Stimulated activated CD4-positive, alpha-beta T cell treated with anti-CD3 and anti-CD28 coated beads, TNF-alpha, amount 100 ng/mL, for 1 hour (primary cell): ENCODE results near the gene RNF38.
"Not testable (repeated sequence)": the region's sequence is repeated elsewhere in the genome, so short reads cannot be mapped to it uniquely, and the experiment has no call there.

Experiments
- DNase-seq, 3 donors: peaks; one replicate each; pipeline ENCODE4 v3.0.0-alpha.2; 2020; ENCODE audit warnings: low read depth in 3 of 3, low spot score in 1 of 3

RNF38 gene

DNA sequence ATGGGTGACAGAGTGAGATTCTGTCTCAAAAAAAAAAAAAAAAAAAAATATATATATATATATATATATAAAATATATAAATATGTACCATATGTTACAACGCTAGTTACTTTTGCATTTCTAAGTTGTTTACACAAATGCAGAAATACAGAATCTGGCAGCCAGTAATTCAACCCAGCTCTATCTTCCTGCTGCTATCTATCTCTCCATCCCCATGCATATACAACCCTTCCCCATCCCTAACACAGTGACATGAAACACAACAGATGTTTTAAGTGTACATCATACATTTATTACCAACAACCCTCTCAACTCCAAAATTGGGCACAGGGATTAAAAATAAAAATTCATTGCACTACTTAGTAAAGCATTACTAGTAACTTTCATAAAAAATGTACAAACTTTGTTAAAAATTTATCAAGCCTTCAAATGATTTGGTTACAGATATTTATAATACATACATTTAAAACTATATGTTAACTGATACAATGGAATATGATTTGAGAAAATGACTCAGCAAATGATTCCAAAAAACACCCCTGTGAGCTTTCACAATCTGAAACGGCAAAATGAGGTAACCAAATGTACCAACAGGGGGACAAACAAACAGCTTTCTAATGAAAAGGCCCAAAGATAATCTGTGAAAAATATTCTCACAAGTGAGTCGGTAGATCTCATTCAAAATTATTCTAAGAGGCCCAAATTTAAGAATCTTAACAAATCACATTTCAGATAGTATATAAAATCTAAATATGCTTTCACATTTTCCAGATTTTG lies 63.8 kb downstream of the RNF38 start:
- no peak for DNase-seq

DNA sequence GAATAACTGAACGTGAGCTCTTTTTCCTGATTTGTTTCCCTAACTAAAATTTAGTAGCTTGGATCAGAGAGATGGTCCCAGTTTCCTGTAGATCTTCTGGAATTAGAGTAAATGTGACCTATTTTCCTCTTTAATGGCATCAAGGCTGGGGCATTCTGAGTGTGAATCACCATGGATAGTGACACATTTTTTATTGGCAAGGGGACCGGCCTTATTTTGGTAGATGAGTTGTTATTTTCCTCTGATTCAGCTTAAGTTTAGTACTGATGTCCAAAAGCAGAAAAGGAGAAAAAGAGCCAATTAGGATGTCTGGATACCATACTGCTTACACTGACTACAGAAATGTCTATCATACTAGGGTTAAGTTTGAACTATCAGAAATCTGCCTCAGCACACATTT lies 68.1 kb downstream of the RNF38 start:
- DNase-seq: no peak

DNA sequence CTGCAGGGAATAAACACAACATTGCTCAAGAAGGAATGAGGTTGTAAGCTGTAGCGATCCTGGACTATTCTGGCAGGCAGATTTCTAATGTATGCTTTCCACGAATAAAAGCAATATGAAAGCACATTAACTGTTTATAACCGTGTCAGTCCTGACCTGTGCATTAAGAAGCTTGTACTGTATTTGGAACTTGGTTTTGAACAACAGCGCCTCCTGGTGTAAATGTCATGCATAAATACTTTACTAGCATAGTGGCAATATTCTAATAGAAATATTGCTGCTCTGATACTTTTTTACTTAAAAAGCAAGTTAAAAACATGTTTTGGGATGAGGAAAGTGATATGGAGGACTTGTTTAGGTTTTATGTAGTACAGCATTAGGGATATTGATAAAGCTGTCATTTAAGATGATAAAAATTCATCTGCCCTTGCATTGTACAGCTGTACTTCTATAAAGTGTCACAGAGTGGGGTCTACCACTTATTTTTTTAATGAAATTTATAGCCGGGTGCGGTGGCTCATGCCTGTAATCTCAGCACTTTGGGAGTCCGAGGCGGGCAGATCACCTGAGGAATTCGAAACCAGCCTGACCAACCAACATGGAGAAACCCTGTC lies 71.2 kb downstream of the RNF38 start:
- DNase-seq: peak in 2 of 3 donors; percentile 3 to 8

DNA sequence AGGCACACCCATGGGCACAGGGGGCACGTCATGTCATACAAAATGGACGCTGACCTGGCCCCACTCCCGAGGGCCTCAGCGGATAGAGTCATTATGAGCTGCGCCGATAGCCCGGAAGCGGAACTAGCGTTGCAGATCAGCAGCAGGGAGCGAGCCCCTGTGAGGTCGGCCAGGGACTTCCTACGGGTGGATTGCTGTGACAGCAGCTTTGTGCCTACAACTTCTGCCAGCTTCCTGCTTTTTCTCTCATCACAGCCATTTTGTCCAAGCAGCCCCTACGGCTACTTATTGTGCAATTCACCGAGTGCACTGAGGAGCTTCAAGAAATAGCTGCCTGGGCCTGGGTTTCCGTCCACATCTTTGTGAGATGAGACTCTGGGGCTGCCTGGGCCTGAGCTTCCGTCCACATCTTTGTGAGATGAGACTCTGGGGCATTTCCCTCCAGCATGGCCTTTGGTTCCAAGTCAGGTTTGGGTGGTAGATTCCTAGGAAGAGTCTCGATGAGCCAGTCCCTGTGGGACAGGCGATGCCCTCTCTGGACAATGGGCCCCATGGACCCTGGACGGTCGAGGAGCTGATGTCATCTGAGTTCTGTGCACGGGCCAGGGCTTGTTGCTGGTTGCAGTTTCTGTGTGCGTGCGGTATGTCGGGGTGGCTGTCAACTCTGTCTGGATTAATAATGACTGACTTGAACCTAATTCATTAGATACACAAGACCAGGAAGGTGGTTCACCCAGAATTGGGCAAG lies 74.8 kb downstream of the RNF38 start:
- DNase-seq: no peak

DNA sequence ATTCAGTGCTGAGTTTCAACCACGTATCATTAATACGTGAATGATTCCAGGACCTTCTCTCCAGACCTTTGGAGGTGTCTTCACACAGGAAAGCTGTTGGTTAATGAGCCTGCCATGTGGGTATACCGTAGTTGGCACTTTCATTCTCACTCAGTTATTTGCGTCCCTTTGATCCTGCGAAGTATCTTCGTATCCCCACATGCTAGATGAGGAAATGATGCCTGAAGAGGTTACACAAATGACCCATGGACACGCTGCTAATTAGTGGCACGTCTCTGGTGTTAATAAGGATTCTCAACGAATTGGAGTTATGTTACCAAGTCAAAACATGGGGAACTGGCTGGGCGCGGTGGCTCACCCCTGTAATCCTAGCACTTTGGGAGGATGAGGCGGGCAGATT lies 76.1 kb downstream of the RNF38 start:
- DNase-seq: no peak

DNA sequence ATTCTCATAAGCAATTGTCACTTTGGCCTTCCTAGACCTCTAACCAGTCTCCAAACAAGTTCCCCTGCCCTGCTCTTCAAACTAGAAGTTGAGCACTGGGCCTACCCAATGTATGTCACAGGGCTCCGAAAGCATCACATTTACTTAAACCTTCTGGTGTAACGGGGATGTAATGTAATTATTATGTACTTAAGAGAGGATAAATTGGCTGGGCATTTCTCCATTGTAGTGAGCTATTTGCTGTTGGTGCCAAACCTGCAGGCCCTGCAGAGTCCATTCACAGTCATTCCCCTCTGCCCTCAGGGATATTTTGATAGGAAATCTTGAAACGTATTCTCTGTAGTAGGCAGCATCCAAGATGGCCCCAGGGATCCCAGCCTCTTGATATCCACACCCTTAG lies 77.6 kb downstream of the RNF38 start:
- DNase-seq: no peak

DNA sequence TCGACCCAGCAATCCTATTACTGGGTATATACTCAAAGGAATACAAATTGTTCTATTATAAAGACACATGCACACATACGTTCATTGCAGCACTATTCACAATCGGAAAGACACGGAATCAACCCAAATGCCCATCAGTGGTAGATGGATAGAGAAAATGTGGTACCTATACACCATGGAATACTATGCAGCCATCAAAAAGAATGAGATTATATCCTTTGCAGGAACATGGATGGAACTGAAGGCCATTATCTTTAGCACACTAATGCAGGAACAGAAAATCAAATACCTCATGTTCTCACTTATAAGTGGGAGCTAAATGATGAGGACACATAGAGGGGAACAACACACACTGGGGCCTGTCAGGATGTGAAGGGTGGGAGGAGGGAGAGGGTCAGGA lies 78.2 kb downstream of the RNF38 start:
- DNase-seq: not testable (repeated sequence)

DNA sequence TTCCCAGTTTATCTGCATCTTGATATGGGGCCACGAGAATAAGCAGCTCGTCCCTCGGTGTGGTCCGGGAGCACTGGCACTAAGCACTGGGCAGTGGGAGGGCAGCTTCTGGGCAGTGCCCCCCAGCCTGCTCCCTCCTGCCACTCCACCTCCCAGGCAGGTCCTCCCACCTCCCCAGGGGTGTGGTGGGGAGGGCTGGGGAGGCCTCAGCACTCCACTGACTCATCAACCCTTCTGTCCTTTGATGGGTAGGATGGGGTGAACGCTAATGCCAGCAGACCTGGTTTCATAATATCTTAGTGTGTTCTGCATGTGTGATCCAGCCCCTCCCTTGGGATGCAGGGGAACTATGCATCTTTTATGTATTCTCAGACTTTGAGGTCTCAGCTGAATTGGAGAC lies 79.6 kb downstream of the RNF38 start:
- no peak for DNase-seq

DNA sequence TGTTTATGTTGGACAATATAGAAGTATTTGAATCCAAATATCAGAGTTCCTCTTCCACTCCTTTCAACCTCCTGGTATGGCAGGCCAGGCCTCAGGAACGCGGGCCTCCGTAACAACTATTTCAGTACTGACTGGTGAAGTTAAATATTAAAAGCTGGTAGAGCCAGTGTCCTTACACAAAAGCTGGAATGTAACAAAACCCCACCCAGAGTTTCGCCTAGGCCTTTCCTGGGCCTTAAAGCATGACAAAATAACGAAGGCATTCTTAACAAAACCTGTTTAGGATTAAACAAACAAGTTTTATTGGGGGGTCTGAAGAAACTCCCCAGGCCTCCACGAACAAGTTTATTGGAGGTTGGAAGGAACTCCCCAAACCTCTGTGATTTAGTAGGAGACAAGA lies 80.3 kb downstream of the RNF38 start:
- no peak for DNase-seq

DNA sequence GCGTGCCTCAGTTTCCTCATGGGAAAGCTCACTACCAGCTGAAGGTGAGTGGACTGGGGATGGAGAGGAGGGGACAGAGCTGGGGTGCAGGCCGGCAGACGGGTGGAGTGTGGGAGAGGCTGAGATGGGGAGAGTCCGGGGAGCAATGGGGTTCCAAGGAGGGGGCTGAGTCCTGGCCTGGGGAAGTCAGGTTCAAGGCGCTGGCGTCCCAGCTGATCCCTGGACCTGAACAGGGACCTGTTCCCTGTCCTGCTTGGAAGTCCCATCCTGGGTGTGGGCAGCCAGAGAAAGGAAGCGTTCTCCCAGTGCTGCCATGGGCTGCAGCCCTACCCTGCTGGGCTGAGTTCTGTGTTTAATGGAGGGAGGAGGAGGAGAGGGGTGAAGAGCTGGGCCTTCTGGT lies 80.9 kb downstream of the RNF38 start:
- DNase-seq: no peak

DNA sequence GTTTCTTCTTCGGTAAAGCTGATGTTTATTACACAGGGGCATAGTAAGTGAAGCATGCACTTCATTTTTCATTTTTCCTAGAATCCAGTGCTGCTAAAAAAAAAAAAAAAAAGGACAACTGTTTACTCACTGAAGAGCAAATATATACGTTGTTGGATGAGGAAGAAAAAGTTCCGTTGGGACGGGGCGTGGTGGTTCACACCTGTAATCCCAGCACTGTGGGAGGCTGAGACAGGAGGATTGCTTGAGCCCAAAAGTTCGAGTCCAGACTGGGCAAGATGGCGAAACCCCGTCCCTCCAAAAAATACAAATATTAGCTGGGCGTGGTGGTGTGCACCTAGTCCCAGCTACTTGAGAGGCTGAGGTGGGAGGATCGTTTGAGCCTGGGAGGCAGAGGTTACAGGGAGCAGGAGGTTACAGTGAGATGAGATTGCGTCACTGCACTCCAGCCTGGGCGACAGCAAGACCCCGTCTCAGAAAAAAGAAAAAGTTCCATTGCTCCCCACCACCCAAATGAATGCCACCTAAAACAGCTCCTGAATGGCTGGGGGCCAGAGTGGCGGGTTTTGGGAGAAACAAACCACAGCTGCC lies 81.8 kb downstream of the RNF38 start:
- no peak for DNase-seq

DNA sequence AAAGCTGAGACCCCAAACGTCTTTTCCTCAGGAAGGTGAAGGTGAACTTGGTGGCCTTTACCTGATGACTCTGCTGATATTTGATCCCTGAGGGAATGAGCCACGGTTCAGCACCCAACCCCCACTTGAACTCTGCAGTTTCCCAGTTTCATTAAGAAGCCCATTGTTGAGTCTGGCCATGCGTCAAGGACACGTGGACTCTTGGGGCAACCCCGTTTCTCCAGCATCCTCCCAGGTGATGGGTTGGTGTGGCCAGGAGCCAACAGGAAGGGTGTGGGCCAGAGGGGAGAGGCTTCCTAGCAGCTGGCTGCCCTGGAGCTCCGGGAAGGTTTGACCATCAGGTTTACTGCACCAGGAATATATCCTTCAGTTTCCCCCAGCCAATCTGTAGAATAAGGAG lies 82.3 kb downstream of the RNF38 start:
- no peak for DNase-seq

DNA sequence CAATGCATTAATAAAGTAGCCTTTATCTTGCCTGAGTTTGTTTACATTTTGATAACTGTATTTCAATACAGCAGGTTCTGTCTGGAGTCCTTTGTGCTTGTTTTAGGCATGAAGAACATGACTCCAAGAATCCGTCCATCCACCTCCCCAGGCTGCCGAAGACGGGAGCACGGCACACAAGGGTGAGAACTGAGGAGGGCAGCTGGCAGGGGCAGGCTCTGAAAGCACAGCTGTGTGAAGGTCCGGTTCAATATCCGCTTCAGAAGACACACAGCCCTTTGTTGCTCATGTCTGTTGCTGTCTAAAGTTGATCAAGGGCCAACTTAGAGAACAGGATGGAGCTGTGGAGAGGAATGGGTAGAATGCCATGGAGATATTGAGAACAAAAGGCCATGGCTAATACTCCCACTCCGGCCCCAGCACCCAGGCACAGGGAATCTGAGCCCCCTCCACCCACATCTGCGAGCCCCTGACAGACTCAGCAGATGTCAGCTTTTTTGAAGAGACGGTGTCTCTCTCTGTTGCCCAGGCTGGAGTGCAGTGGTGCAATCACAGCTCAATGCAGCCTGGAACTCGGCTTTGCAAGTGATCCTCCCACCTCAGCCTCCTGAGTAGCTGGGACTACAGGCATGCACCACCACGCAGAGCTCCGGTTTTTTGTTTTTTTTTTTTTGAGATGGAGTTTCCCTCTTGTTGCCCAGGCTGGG lies 83.3 kb downstream of the RNF38 start:
- no peak for DNase-seq

DNA sequence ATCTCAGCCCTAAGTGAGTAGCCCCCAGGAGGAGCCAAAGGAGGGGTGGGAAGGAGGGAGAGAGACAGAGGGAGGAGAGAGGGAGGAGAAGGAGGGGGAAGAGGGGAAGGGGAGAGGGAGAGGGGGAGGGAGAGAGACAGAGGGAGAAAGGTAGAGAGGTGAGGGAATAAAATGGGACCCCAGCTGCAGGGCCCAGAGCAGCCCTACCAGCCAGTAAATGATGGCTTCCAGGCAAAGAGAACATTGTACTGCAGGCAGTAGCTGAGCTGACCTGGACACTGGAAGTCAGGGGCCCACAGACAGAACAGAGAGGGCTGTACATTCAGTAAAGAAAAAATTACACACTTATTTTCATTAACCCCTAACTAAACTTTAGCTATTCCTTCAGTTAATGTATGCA lies 84.0 kb downstream of the RNF38 start:
- DNase-seq: no peak

DNA sequence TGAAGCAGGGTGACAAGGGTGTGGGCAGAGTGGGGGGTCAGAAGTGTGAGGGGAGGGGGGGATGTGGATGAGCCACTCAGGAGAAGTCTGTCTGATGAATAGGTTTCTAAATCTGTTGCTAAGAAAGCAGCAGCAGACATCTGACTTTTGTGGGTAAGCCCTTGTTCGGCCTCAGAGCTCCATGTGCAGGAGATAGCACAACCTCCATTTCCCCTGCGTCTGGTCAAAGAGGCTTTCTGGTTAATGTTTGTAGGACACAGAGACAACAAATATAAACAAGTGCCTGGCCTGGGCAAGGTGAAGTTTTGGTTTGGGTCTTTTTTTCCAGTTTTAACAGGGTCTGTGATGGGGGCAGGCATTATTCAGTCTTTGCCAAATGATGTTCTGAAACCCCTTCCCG lies 84.8 kb downstream of the RNF38 start:
- DNase-seq: no peak

DNA sequence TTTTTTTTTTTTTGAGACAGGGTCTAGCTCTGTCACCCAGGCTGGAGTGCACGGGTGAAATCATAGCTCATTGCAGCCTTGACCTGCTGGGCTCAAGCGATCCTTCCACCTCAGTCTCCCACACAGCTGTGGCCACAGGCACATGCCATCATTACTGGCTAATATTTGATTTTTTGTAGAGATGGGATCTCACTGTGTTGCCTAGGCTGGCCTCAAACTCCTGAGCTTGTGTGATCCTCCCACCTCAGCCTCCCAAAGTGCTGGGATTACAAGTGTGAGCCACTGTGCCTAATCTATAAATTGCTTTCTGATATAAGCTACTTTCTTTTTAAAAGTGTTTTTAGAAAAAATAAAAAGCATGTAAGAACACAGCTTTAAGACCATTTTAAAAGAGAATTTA lies 85.3 kb downstream of the RNF38 start:
- no peak for DNase-seq

DNA sequence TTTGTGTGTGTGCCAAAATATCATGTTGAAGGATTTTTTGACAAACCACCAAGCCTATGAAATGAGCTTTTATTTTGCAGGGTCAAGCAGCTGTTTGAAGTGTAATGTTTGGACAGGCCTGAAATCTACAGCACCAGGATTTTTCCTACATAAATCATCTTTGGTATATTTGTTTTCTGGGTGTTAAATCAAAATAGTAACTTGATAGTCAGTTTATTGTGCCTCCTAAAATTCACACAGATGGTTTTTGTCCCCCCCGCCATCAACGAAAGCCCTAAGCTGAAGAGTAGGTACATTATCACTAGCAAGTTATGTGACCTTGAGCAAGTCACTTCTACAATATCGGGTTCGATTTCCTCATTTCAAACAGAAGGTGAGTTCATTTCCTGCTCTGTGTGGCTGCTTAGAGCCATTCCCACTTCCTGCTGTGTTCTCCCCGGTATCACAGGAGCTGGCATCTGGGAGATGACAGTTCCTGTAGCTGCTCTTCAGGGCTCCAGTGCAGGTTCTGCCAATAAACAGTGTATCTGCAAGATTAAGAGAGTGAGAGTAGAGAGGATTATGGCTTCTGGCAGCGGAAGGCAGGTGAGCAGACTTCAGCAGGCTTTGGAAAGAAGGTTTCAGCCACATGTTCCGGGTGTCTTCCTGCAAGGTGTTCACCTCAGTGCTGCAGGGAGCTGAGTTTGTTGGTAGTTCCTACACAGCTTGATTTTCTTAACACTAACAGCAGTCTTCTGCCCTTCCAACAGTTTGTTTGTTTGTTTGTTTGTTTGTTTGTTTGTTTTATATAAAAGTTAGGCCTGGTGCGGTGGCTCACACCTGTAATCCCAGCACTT lies 93.4 kb downstream of the RNF38 start:
- no peak for DNase-seq

DNA sequence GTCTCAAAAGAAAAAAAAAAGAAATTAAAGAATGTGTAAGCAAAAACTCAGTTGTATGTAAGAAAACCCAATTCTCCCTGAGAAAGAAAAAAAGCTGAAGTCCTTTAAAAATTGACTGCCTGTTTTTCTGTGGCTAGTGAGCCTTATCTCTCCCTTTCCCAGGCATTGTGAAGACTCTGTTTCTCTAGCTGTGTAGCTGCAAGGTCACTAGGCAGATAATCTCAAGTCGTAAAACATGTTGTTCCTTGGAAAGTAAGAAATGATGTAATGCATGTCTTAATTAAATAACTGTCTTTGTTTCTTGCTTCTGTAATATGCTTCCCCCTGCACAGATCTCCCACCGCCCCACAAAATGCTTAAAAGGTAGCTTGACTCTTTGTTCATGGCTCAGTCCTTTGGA lies 95.7 kb downstream of the RNF38 start:
- not testable (repeated sequence) for DNase-seq

DNA sequence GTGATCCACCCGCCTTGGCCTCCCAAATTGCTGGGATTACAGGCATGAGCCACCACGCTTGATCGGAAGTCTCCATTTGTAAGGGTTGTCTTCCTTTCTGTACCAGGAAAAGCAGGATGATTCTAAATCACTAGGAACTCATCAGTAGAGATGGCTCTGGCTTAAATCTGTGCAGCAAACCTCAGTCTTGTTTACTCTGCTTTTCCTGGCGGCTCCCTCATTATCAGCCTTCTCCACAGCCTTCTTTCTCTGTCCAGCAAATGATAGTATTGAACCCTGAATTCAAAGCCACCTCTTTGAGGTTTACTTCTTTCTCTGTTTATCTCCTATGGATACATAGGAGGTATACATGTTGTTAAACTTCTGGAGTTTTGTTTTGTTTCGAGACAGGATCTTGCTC lies 98.8 kb downstream of the RNF38 start:
- no peak for DNase-seq

DNA sequence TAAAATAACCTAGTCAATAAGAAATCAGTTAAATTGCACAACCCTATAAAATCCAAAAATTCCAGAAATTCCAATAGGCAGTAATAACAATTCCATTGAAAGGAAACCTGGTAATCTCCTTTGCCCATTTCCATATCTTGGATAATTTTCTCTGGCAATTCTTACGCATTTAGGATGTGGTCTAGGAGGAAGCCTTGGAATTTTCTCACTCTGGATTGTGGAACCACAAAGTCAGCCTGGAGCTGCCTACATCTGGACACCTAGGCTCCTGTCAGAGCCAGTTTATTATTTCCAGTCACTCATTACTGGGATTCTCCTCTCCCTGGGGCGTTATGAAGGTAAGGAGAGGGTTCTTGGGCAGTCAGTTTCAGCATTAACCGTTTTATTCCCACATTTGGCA lies 101.5 kb downstream of the RNF38 start:
- DNase-seq: no peak
